H1 (cell line): ENCODE measurements around the gene RCE1. TPM values are rescaled to one million over a fixed set of nuclear protein-coding genes. Genes with fewer than 3 reads are reported as not detected.

ENCODE experiments used
- CTCF ChIA-PET: fragments of 300-600 bp; sonication (Branson Sonifier 250); formaldehyde crosslinking; loops from one replicate; lab custom pipeline; 2021; ENCODE audit not compliant: partially characterized antibody; lab: Charles Lee
- POLR2A ChIA-PET: fragments of 300-600 bp; sonication (Branson Sonifier 250); formaldehyde crosslinking; loops from one replicate; lab custom pipeline; 2021; ENCODE audit warnings: inconsistent platforms; ENCODE audit not compliant: partially characterized antibody; lab: Charles Lee
- DNase-seq, 2 experiments: peaks; one replicate each; pipeline versions ENCODE4 v3.0.0 to v3.0.0-alpha.2; 2010 to 2022; ENCODE audit warnings: low spot score in 2 of 2, low read depth in 1 of 2, mixed read lengths in 1 of 2
- FAIRE-seq: peaks from 2 replicates; lab custom pipeline; 2011; peaks lifted over from hg19 to GRCh38; lab: Jason Lieb, UNC
- H2AFZ ChIP-seq: 2 replicates; pipeline ENCODE4 v1.8.1; 2012; ENCODE audit warnings: low read length, inconsistent platforms
- H2AK5ac ChIP-seq: 2 replicates; pipeline ENCODE4 v1.6.1; 2013; ENCODE audit warnings: low read depth, low read length
- H2BK120ac ChIP-seq: replicated peaks from 2 replicates; pipeline ENCODE3; 2013; ENCODE audit warnings: low read depth, low read length, inconsistent platforms
- H2BK12ac ChIP-seq: 2 replicates; pipeline ENCODE4 v1.6.1; 2013; ENCODE audit warnings: low read depth, low read length
- H2BK15ac ChIP-seq: 2 replicates; pipeline ENCODE4 v1.6.1; 2013; ENCODE audit warnings: low read length
- H2BK20ac ChIP-seq: 2 replicates; pipeline ENCODE4 v1.6.1; 2013; ENCODE audit warnings: low read length
- H2BK5ac ChIP-seq: 2 replicates; pipeline ENCODE4 v1.6.1; 2013; ENCODE audit warnings: low read depth, low read length
- H3K14ac ChIP-seq: 2 replicates; pipeline ENCODE4 v1.6.1; 2013; ENCODE audit warnings: inconsistent platforms; ENCODE audit not compliant: insufficient read length
- H3K18ac ChIP-seq: 2 replicates; pipeline ENCODE4 v1.6.1; 2013; ENCODE audit warnings: low read length; ENCODE audit errors: extremely low read depth
- H3K23ac ChIP-seq: 2 replicates; pipeline ENCODE4 v1.6.1; 2013; ENCODE audit warnings: inconsistent platforms; ENCODE audit not compliant: insufficient read length
- H3K23me2 ChIP-seq: 2 replicates; pipeline ENCODE4 v1.6.1; 2013; ENCODE audit warnings: low read depth, low read length
- H3K27ac ChIP-seq: 2 replicates; pipeline ENCODE4 v1.6.1; 2011; ENCODE audit warnings: low read depth, low read length, inconsistent platforms
- H3K27me3 ChIP-seq, 4 experiments: replicated peaks in 1 of 4; 1 replicate in 1 of 4; 2 replicates in 3 of 4; pipeline versions ENCODE4 v1.6.1 to v1.8.1; 2011 to 2013; ENCODE audit warnings: low read length in 3 of 4, mild to moderate bottlenecking in 3 of 4, inconsistent platforms in 2 of 4, mixed read lengths in 2 of 4, moderate library complexity in 1 of 4; ENCODE audit not compliant: control insufficient read depth in 3 of 4, insufficient read depth in 3 of 4; ENCODE audit errors: extremely low read depth in 1 of 4
- H3K36me3 ChIP-seq, 4 experiments: 2 replicates each; pipeline versions ENCODE4 v1.6.1 to v1.8.1; 2011 to 2013; ENCODE audit warnings: mild to moderate bottlenecking in 4 of 4, low read length in 3 of 4, moderate library complexity in 2 of 4, control low read depth in 1 of 4, inconsistent platforms in 1 of 4; ENCODE audit not compliant: insufficient read depth in 4 of 4, control insufficient read depth in 2 of 4
- H3K4ac ChIP-seq: replicated peaks from 2 replicates; pipeline ENCODE3; 2013; ENCODE audit warnings: low read length, low read depth, mixed read lengths, inconsistent platforms; ENCODE audit not compliant: insufficient read length
- H3K4me1 ChIP-seq, 4 experiments: replicated peaks in 1 of 4; 1 replicate in 1 of 4; 2 replicates in 3 of 4; pipeline versions ENCODE4 v1.6.1 to v1.8.1; 2011 to 2013; ENCODE audit warnings: low read length in 3 of 4, inconsistent platforms in 2 of 4, mixed read lengths in 1 of 4; ENCODE audit not compliant: insufficient read depth in 4 of 4, control insufficient read depth in 3 of 4
- H3K4me2 ChIP-seq, 2 experiments: 2 replicates each; pipeline versions ENCODE4 v1.6.1 to v1.8.1; 2011 to 2013; ENCODE audit warnings: low read depth in 2 of 2, low read length in 2 of 2, control low read depth in 1 of 2, inconsistent platforms in 1 of 2, mild to moderate bottlenecking in 1 of 2; ENCODE audit not compliant: insufficient read depth in 1 of 2
- H3K4me3 ChIP-seq, 4 experiments: fragments of 200-600, 300-600 bp in 1 of 4; sonication (generic), shearing (Covaris generic), sonication (Bioruptor Twin) in 1 of 4; 2 replicates each; pipeline versions ENCODE4 v1.5.1 to v1.8.1; 2011 to 2016; ENCODE audit warnings: low read length in 4 of 4, low read depth in 3 of 4, control low read depth in 2 of 4, inconsistent platforms in 2 of 4, mild to moderate bottlenecking in 2 of 4, mixed read lengths in 1 of 4, moderate library complexity in 1 of 4; ENCODE audit not compliant: insufficient read depth in 2 of 4; ENCODE audit errors: extremely low read depth in 1 of 4
- H3K56ac ChIP-seq: replicated peaks from 2 replicates; pipeline ENCODE3; 2013; ENCODE audit warnings: low read depth, mild to moderate bottlenecking, mixed read lengths, low read length, inconsistent platforms; ENCODE audit not compliant: insufficient read length
- H3K79me1 ChIP-seq: 2 replicates; pipeline ENCODE4 v1.6.1; 2013; ENCODE audit warnings: low read depth, low read length, control low read depth
- H3K79me2 ChIP-seq, 2 experiments: 2 replicates each; pipeline versions ENCODE4 v1.6.1 to v1.8.1; 2012 to 2013; ENCODE audit warnings: low read length in 2 of 2, mild to moderate bottlenecking in 2 of 2, inconsistent platforms in 1 of 2; ENCODE audit not compliant: insufficient read depth in 2 of 2, control insufficient read depth in 1 of 2
- H3K9ac ChIP-seq, 4 experiments: replicated peaks in 1 of 4; 1 replicate in 1 of 4; 2 replicates in 3 of 4; pipeline versions ENCODE4 v1.6.1 to v1.8.1; 2011 to 2013; ENCODE audit warnings: low read depth in 3 of 4, low read length in 3 of 4, control low read depth in 2 of 4, mild to moderate bottlenecking in 2 of 4, moderate library complexity in 2 of 4, inconsistent platforms in 1 of 4; ENCODE audit errors: extremely low read depth in 1 of 4
- H3K9me3 ChIP-seq, 2 experiments: 2 replicates each; pipeline versions ENCODE4 v1.6.1 to v1.8.1; 2012 to 2013; ENCODE audit warnings: mild to moderate bottlenecking in 2 of 2, moderate library complexity in 2 of 2, control low read depth in 1 of 2, inconsistent platforms in 1 of 2, low read depth in 1 of 2, low read length in 1 of 2, mixed read lengths in 1 of 2; ENCODE audit not compliant: insufficient read depth in 2 of 2
- H4K20me1 ChIP-seq, 2 experiments: replicated peaks in 1 of 2; 2 replicates each; pipeline versions ENCODE3 to v1.8.1; 2011 to 2013; ENCODE audit warnings: inconsistent platforms in 2 of 2, low read length in 2 of 2, mild to moderate bottlenecking in 1 of 2; ENCODE audit not compliant: insufficient read depth in 2 of 2, control insufficient read depth in 1 of 2
- H4K5ac ChIP-seq: 2 replicates; pipeline ENCODE4 v1.6.1; 2013; ENCODE audit warnings: low read length, low read depth, mixed read lengths, inconsistent platforms; ENCODE audit not compliant: insufficient read length
- H4K8ac ChIP-seq: 2 replicates; pipeline ENCODE4 v1.8.0; 2013; ENCODE audit warnings: mild to moderate bottlenecking, moderate library complexity, low read length, inconsistent platforms; ENCODE audit not compliant: insufficient read depth; ENCODE audit errors: extremely low read depth
- H4K91ac ChIP-seq: replicated peaks from 2 replicates; pipeline ENCODE3; 2013; ENCODE audit warnings: low read length, mixed read lengths, inconsistent platforms; ENCODE audit not compliant: insufficient read length
- BCL11A ChIP-seq, 2 experiments: IDR thresholded peaks; one replicate each; pipeline ENCODE4 v1.6.1; 2011; ENCODE audit warnings: low read depth in 2 of 2, low read length in 2 of 2, mild to moderate bottlenecking in 2 of 2
- BRCA1 ChIP-seq: IDR thresholded peaks from 2 replicates; pipeline ENCODE4 v1.6.1; 2012; ENCODE audit warnings: low read depth, low read length, improper control_type of control experiment
- CBX5 ChIP-seq: fragments of 300-800, 300-1000 bp; sonication (generic); IDR thresholded peaks from 2 replicates; pipeline ENCODE4 v1.7.1; 2016; ENCODE audit warnings: antibody characterized with exemption, low read length, low read depth
- CHD1 ChIP-seq: IDR thresholded peaks from 2 replicates; pipeline ENCODE4 v1.6.1; 2012; ENCODE audit warnings: low read depth, low read length, improper control_type of control experiment
- CHD2 ChIP-seq: IDR thresholded peaks from 2 replicates; pipeline ENCODE4 v1.6.1; 2012; ENCODE audit warnings: low read length, improper control_type of control experiment
- GTF2F1 ChIP-seq: IDR thresholded peaks from 2 replicates; pipeline ENCODE4 v1.6.1; 2012; ENCODE audit warnings: low read depth, low read length, improper control_type of control experiment, borderline replicate concordance
- MAFK ChIP-seq: IDR thresholded peaks from 2 replicates; pipeline ENCODE4 v1.6.1; 2012; ENCODE audit warnings: low read depth, mild to moderate bottlenecking, improper control_type of control experiment, low read length
- POLR2AphosphoS5 ChIP-seq: IDR thresholded peaks from 2 replicates; pipeline ENCODE4 v1.6.1; 2011; ENCODE audit warnings: low read depth, low read length
- RNF2 ChIP-seq: fragments of 200-900, 300-1000 bp; sonication (generic); IDR thresholded peaks from 2 replicates; pipeline ENCODE4 v1.7.1; 2016; ENCODE audit warnings: borderline replicate concordance, low read depth, mild to moderate bottlenecking, antibody characterized with exemption, low read length; ENCODE audit not compliant: poor library complexity, severe bottlenecking; ENCODE audit errors: missing control alignments
- SAP30 ChIP-seq: fragments of 300-600 bp; sonication (generic); IDR thresholded peaks from 2 replicates; pipeline ENCODE4 v1.7.1; 2012; ENCODE audit warnings: low read length, moderate library complexity, mild to moderate bottlenecking, inconsistent platforms; ENCODE audit not compliant: insufficient read depth, insufficient replicate concordance
- SIRT6 ChIP-seq: IDR thresholded peaks from one replicate; pipeline ENCODE4 v1.7.1; 2012; ENCODE audit warnings: low read length, inconsistent platforms
- SIX5 ChIP-seq: IDR thresholded peaks from 2 replicates; pipeline ENCODE4 v1.6.1; 2011; ENCODE audit warnings: mild to moderate bottlenecking, low read depth, low read length
- SP1 ChIP-seq: IDR thresholded peaks from 2 replicates; pipeline ENCODE4 v1.6.1; 2011; ENCODE audit warnings: low read depth, low read length
- SP2 ChIP-seq: IDR thresholded peaks from 2 replicates; pipeline ENCODE4 v1.6.1; 2012; ENCODE audit warnings: mild to moderate bottlenecking, low read length, inconsistent platforms
- TAF7 ChIP-seq: optimal IDR thresholded peaks from 2 replicates; pipeline ENCODE3; 2011; ENCODE audit warnings: low read depth, mild to moderate bottlenecking, inconsistent platforms, low read length, moderate library complexity, borderline replicate concordance
- TBP ChIP-seq: IDR thresholded peaks from 2 replicates; pipeline ENCODE4 v1.6.1; 2011; ENCODE audit warnings: low read depth, low read length, improper control_type of control experiment
- WGBS, 2 experiments: shearing (Covaris generic) in 1 of 2; methylation state at CpG; one replicate each; pipeline versions ENCODE4 v1.1.6 to v1.1.7; 2013 to 2015; ENCODE audit warnings: low lambda C conversion rate in 2 of 2, mixed read lengths in 2 of 2, inconsistent platforms in 1 of 2, low coverage in 1 of 2, missing lambda C conversion rate in 1 of 2; ENCODE audit not compliant: insufficient replicate concordance in 2 of 2, insufficient coverage in 1 of 2, insufficient read length in 1 of 2; ENCODE audit errors: extremely low coverage in 1 of 2, missing lambda C conversion rate in 1 of 2; 5-methylcytosine and 5-hydroxymethylcytosine counted together
- polyA plus RNA-seq, 7 experiments: library from polyadenylated mRNA; depleted of rRNA in 3 of 7; stranded (reverse) in 5 of 7; unstranded in 2 of 7; fragments of >200 nt in 5 of 7; fragments of 200-250 nt in 2 of 7; gene quantifications; 1 replicate in 5 of 7; 2 replicates in 1 of 7; 4 replicates in 1 of 7; pipeline versions ENCODE4 v1.2.1 to v1.2.3, GENCODE V29; 2011 to 2013; ENCODE audit warnings: missing spikeins in 2 of 7, mixed read lengths in 2 of 7
- total RNA-seq: library from RNA; stranded (reverse); fragmentation: NEBNext Ultra II Directional; extraction: Animal tissue kit (Norgen Biotek cat#: 25700); gene quantifications from 2 replicates; pipeline ENCODE4 v1.2.1, GENCODE V29; 2021

The RCE1 gene
- total and polyA plus RNA-seq, 2 of the 8 experiments (the other 6 are each of a cell fraction or from before 2014, with no cell fraction given), result 35.8 to 84.8 TPM

- no peak for FAIRE-seq
- Histone ChIP-seq H2AK5ac (no peak overlapping the region), H3K18ac (no peak overlapping the region), H3K36me3 (0 out of 8 replicates have a peak, but pooled peaks cover 0 to 2% (median 0%) of the 10 kb centered on the region in 4 experiments), H3K56ac (no peak overlapping the region), H3K14ac (no peak overlapping the region), H3K9ac (no peak overlapping the region), H2BK15ac (no peak overlapping the region), H2BK12ac (no peak overlapping the region), H4K5ac (no peak overlapping the region), H3K79me2 (no peaks in the 10 kb centered on the region), H2BK20ac (no peak overlapping the region), H3K27ac (no peak overlapping the region), H4K91ac (no peak overlapping the region), H3K23me2 (no peaks in the 10 kb centered on the region), H2AFZ (no peak overlapping the region), H3K4me3 (no peak overlapping the region), H3K4me2 (no peak overlapping the region), H3K4ac (no peak overlapping the region), H4K8ac (no peak overlapping the region), H3K27me3 (no peaks in the 10 kb centered on the region), H3K4me1 (peaks cover 0 to 6% (median 1%) of the 10 kb centered on the region in 4 experiments; a peak in 1 of 7 replicates), H4K20me1 (no peaks in the 10 kb centered on the region), H3K23ac (no peak overlapping the region), H2BK5ac (no peak overlapping the region), H2BK120ac (no peak overlapping the region), H3K79me1 (peaks cover 2% of the 10 kb centered on the region; the same call in 1 of the 2 replicates), H3K9me3 (no peaks in the 10 kb centered on the region)
- ChIA-PET POLR2A (no interaction called here), CTCF (interaction anchor here (0.9 to 13.8 kb wide), 2 partner anchors 8 to 102 kb away, joined by 3 to 199 read pairs; no protein-coding TSS in a partner anchor)
- WGBS, 2 experiments, result 94% methylated on average over 6 of the region's 6 CpGs; no CpG with 5 or more reads in 1 of the 2 experiments
- DNase-seq, result no peak
- no peak for TF ChIP-seq TAF7
- TF ChIP-seq SIX5, result no peak
- no peak for TF ChIP-seq RNF2
- TF ChIP-seq BCL11A (IDR thresholded peaks at IDR 0.05; ENCODE audit: low read depth in 2 of 2, low read length in 2 of 2), result no peak
- no peak for TF ChIP-seq TBP
- TF ChIP-seq BRCA1, result no peak
- no peak for TF ChIP-seq GTF2F1
- no peak for TF ChIP-seq SIRT6
- TF ChIP-seq POLR2AphosphoS5, result no peak
- no peak for TF ChIP-seq SP1
- no peak for TF ChIP-seq MAFK
- TF ChIP-seq CHD2, result no peak
- TF ChIP-seq CBX5, result no peak
- no peak for TF ChIP-seq SP2
- TF ChIP-seq CHD1, result no peak
- no peak for TF ChIP-seq SAP30
These were observed 31.0 kb downstream of the RCE1 start for GRCh38 chr11:66874232-66874631.
